ENCODE data around the gene CD86. TPM values are rescaled to one million over a fixed set of nuclear protein-coding genes. Genes with fewer than 3 reads are reported as not detected.
"Not testable (repeated sequence)": the region's sequence is repeated elsewhere in the genome, so short reads cannot be mapped to it uniquely, and the experiment has no call there.

The CD86 gene
- total RNA-seq, 1 donor from 2014 or later, result 1.2 TPM

GRCh38 chr3:122123850-122124249 lies 68.7 kb downstream of the CD86 start:
- DNase-seq (ENCODE audit: low spot score in 2 of 2) (no peak), FAIRE-seq (no peak)

- DNase-seq (ENCODE audit: low spot score in 2 of 2), result no peak
- FAIRE-seq, result no peak
These were observed 77.9 kb downstream of the CD86 start for GRCh38 chr3:122132949-122133540.

- DNase-seq (ENCODE audit: low spot score in 2 of 2), result no peak
- no peak for FAIRE-seq
These were observed 91.3 kb downstream of the CD86 start for GRCh38 chr3:122146466-122146865.

- FAIRE-seq (no peak), DNase-seq (ENCODE audit: low spot score in 2 of 2) (no peak)
These were observed 93.9 kb downstream of the CD86 start for GRCh38 chr3:122148941-122149627.

- no peak for FAIRE-seq
These were observed 96.3 kb downstream of the CD86 start for GRCh38 chr3:122151480-122151879.

GRCh38 chr3:122164983-122165382 lies 109.8 kb downstream of the CD86 start:
- FAIRE-seq; DNase-seq (ENCODE audit: low spot score in 2 of 2): not testable (repeated sequence)

More at GRCh38 chr3:122151480-122151879, 96.3 kb downstream of the CD86 start:
- DNase-seq (ENCODE audit: low spot score in 2 of 2), result no peak

- DNase-seq (ENCODE audit: low spot score in 2 of 2), result no peak
- FAIRE-seq, result no peak
These were observed 112.5 kb downstream of the CD86 start for GRCh38 chr3:122167630-122168029.

GRCh38 chr3:122168044-122168443 lies 112.9 kb downstream of the CD86 start:
- DNase-seq (ENCODE audit: low spot score in 2 of 2) (no peak), FAIRE-seq (no peak)

- no peak for DNase-seq (ENCODE audit: low spot score in 2 of 2)
- no peak for FAIRE-seq
These were observed 114.7 kb downstream of the CD86 start for GRCh38 chr3:122169911-122170310.

Small RNA genes lying within 50 kb of the gene (small RNA-seq; reads per million reads assigned to genes)
- gene RF00019, result not detected

Other genes starting within 250 kb of the CD86 start
- 27.7 TPM for gene IQCB1, start 220.3 kb upstream of the CD86 start, total RNA-seq
- gene EAF2, start 220.2 kb upstream of the CD86 start, total RNA-seq, result 5.3 TPM
- 7.7 TPM for gene SLC15A2, start 161.0 kb upstream of the CD86 start, total RNA-seq
- gene ILDR1, start 33.1 kb upstream of the CD86 start, total RNA-seq, result not detected
- not detected for gene CASR, start 128.3 kb downstream of the CD86 start, total RNA-seq

Data from frontal cortex (tissue), 4 donors.